Epithelial cell of esophagus (primary cell): Measurements from ENCODE around the gene CNTLN.

ENCODE experiments used
- DNase-seq: peaks from one replicate; pipeline ENCODE4 v3.0.0; 2010; ENCODE audit warnings: low read depth
- H3K4me3 ChIP-seq: 2 replicates; pipeline ENCODE4 v1.5.1; 2011; ENCODE audit warnings: mild to moderate bottlenecking, low read length, control low read depth
- CTCF ChIP-seq: IDR thresholded peaks from 2 replicates; pipeline ENCODE4 v1.5.1; 2011; ENCODE audit warnings: low read depth, mild to moderate bottlenecking, low read length, control low read depth, inconsistent platforms; ENCODE audit not compliant: insufficient read depth; ENCODE audit errors: missing control alignments

Gene CNTLN

GRCh38 chr9:17134396-17135294 is at the start of gene CNTLN:
Gene CNTLN, plus strand, starts transcription at chr9:17135040. Its CDS starts 26 bp downstream, at chr9:17135066.
- peak; percentile 79 for DNase-seq
- no peak for TF ChIP-seq CTCF
- H3K4me3 ChIP-seq, result peak within 1 kb of the TSS; percentile 85

GRCh38 chr9:17088566-17088965 is 46.3 kb upstream of the CNTLN start:
- no peak for DNase-seq
- no peak overlapping the region for H3K4me3 ChIP-seq
- no peak for TF ChIP-seq CTCF

GRCh38 chr9:17090041-17090440 is 44.8 kb upstream of the CNTLN start:
- DNase-seq, result no peak
- no peak overlapping the region for H3K4me3 ChIP-seq
- TF ChIP-seq CTCF, result no peak

GRCh38 chr9:17116400-17116837 is 18.4 kb upstream of the CNTLN start:
- TF ChIP-seq CTCF, result peak; percentile 32
- DNase-seq, result peak; percentile 49
- H3K4me3 ChIP-seq, result no peak overlapping the region

GRCh38 chr9:17117372-17117771 is 17.5 kb upstream of the CNTLN start:
- no peak for DNase-seq
- no peak for TF ChIP-seq CTCF

GRCh38 chr9:17120203-17120602 is 14.6 kb upstream of the CNTLN start:
- TF ChIP-seq CTCF, result no peak
- DNase-seq, result no peak
- H3K4me3 ChIP-seq, result no peak overlapping the region

More at GRCh38 chr9:17117372-17117771, 17.5 kb upstream of the CNTLN start:
- H3K4me3 ChIP-seq, result no peak overlapping the region
